Spleen (tissue), 11 donors: ENCODE data around the gene NEAT1. TPM values are rescaled to one million over a fixed set of nuclear protein-coding genes. Genes with fewer than 3 reads are reported as not detected.

Source experiments
- DNase-seq: peaks from one replicate; pipeline ENCODE4 v3.0.0-alpha.2; 2020
- H3K27ac ChIP-seq, 8 donors: fragments of 200-600 bp; sonication (generic) in 7 of 8; 1 replicate in 4 of 8; 2 replicates in 4 of 8; pipeline versions ENCODE4 v1.5.0 to v1.8.0; 2016 to 2021; ENCODE audit warnings: inconsistent platforms in 4 of 8, mild to moderate bottlenecking in 4 of 8, moderate library complexity in 1 of 8
- H3K27me3 ChIP-seq, 7 donors: fragments of 200-600 bp; sonication (generic) in 6 of 7; replicated peaks in 1 of 7; 1 replicate in 4 of 7; 2 replicates in 3 of 7; pipeline versions ENCODE4 v1.5.0 to v1.8.0; 2016 to 2021; ENCODE audit warnings: inconsistent platforms in 3 of 7, mild to moderate bottlenecking in 1 of 7
- H3K36me3 ChIP-seq, 6 donors: fragments of 200-600 bp; sonication (generic) in 5 of 6; 1 replicate in 4 of 6; 2 replicates in 2 of 6; pipeline versions ENCODE4 v1.5.0 to v1.8.0; 2016 to 2021; ENCODE audit warnings: inconsistent platforms in 2 of 6
- H3K4me1 ChIP-seq, 6 donors: fragments of 200-600 bp; sonication (generic) in 5 of 6; 1 replicate in 3 of 6; 2 replicates in 3 of 6; pipeline versions ENCODE4 v1.5.0 to v1.8.0; 2016 to 2021; ENCODE audit warnings: inconsistent platforms in 3 of 6
- H3K4me3 ChIP-seq, 8 donors: fragments of 200-600 bp; sonication (generic) in 7 of 8; 1 replicate in 4 of 8; 2 replicates in 4 of 8; pipeline versions ENCODE4 v1.5.0 to v1.8.0; 2016 to 2021; ENCODE audit warnings: inconsistent platforms in 4 of 8, mild to moderate bottlenecking in 4 of 8, moderate library complexity in 2 of 8
- H3K9me3 ChIP-seq, 8 donors: fragments of 200-600 bp; sonication (generic) in 7 of 8; 1 replicate in 4 of 8; 2 replicates in 4 of 8; pipeline versions ENCODE4 v1.5.0 to v1.8.0; 2016 to 2021; ENCODE audit warnings: inconsistent platforms in 4 of 8
- POLR2A ChIP-seq, 3 donors: fragments of 450-650 bp; IDR thresholded peaks; one replicate each; pipeline ENCODE4 v1.5.1; 2017; ENCODE audit warnings: antibody characterized with exemption in 3 of 3, mild to moderate bottlenecking in 1 of 3
- POLR2AphosphoS5 ChIP-seq, 3 donors: sonication (generic); formaldehyde crosslinking; IDR thresholded peaks; one replicate each; pipeline ENCODE4 v1.5.1; 2017; ENCODE audit warnings: antibody characterized with exemption in 3 of 3
- WGBS, 5 donors: extraction: QIAGEN DNeasy Blood & Tissue Kit in 3 of 5; methylation state at CpG; one replicate each; pipeline versions ENCODE4 v1.1.5 to v1.1.7; 2013 to 2018; 5-methylcytosine and 5-hydroxymethylcytosine counted together
- intact Hi-C: fragments of 100-400 bp; cut with DNase I; formaldehyde crosslinking; loops from one replicate; pipeline ENCODE4 v1.15.0; 2023; ENCODE audit warnings: low total_unique reads
- polyA plus RNA-seq, 3 donors: library from polyadenylated mRNA; stranded (reverse); fragments of 200-250 nt; gene quantifications; one replicate each; pipeline ENCODE4 v1.2.1, GENCODE V29; 2013
- total RNA-seq, 7 donors: library from RNA; depleted of rRNA in 3 of 7; stranded (reverse); fragments of >200 nt in 3 of 7; fragmentation: NEBNext Ultra II Directional in 4 of 7; extraction: Animal tissue kit (Norgen Biotek cat#: 25700) in 4 of 7; gene quantifications; one replicate each; pipeline versions ENCODE4 v1.1.0 to v1.2.1, GENCODE V29; 2016 to 2021
- TF ChIP-seq, protein P1 (sequence below), 11 experiments: fragments of 200-600 bp in 7 of 11; fragments of 450-650 bp in 4 of 11; sonication (generic) in 4 of 11; IDR thresholded peaks in 8 of 11; conservative IDR thresholded peaks in 3 of 11; 1 replicate in 7 of 11; 2 replicates in 4 of 11; pipeline versions ENCODE4 v1.4.0 to v1.8.0; 2016 to 2021; ENCODE audit warnings: antibody characterized with exemption in 11 of 11, inconsistent platforms in 4 of 11, mild to moderate bottlenecking in 1 of 11
- donor health status: healthy with polysubstance abuse.
- donor health status: DM: no; HTN: no; CAD: no; lungs with moderate emphysema.
- donor health status: DM: no; HTN: no; CAD: no.
- donor health status: Bipolar disorder and iron deficiency.
- donor health status: healthy.
- donor health status: DM: no; HTN: no; CAD: no.
- donor health status: DM: yes; HTN: yes; CAD: no.

NEAT1 gene
- total and polyA plus RNA-seq, 10 donors: 266 to 1,804 (median 874) TPM

- peaks cover 0 to 100% (median 64%) of the 10 kb centered on the region in 6 donors for H3K36me3 ChIP-seq
- 87 to 94% (median 89%) methylated on average over 5 of the region's 5 CpGs for WGBS, 5 donors
These were observed 29.7 kb upstream of the NEAT1 start for GRCh38 chr11:65392899-65393298.

DNA sequence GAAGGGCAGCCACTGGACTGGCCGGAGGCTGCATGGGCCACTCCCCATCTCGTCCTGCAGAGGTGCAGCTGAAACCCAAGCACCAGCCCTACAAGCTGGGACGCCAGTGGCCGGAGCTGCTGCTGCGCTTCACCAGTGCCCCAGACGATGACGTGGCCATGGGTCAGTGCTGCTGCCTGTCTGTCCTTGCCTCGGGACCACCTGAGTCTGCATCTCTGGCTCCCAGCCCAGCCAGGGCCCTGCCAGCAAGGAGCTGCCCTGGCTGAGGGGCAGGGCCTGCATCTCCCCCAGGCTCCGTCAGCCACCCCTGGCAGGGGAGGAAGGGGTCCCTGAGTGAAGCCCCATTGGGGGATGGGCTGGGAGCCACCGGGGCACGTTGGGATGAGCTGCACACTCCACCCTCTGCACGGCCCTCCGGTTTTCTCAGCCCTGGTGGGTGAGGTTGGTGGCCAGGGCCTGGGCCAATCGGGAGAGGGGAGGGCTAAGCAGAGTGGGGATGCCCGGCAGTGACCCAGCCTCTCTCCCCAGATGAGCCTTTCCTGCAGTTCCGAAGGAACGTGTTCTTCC lies 29.0 kb upstream of the NEAT1 start:
- no peak for DNase-seq
- peak in 1 of 3 donors; percentile 46 for TF ChIP-seq POLR2AphosphoS5 (IDR thresholded peaks at IDR 0.05)
- TF ChIP-seq, protein P1, sequence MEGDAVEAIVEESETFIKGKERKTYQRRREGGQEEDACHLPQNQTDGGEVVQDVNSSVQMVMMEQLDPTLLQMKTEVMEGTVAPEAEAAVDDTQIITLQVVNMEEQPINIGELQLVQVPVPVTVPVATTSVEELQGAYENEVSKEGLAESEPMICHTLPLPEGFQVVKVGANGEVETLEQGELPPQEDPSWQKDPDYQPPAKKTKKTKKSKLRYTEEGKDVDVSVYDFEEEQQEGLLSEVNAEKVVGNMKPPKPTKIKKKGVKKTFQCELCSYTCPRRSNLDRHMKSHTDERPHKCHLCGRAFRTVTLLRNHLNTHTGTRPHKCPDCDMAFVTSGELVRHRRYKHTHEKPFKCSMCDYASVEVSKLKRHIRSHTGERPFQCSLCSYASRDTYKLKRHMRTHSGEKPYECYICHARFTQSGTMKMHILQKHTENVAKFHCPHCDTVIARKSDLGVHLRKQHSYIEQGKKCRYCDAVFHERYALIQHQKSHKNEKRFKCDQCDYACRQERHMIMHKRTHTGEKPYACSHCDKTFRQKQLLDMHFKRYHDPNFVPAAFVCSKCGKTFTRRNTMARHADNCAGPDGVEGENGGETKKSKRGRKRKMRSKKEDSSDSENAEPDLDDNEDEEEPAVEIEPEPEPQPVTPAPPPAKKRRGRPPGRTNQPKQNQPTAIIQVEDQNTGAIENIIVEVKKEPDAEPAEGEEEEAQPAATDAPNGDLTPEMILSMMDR (IDR thresholded peaks at IDR 0.05 in 8 of 11, conservative IDR thresholded peaks at IDR 0.05 in 3 of 11): no peak
- intact Hi-C loops: no loop called here
- peaks cover 0 to 100% (median 70%) of the 10 kb centered on the region in 6 donors for H3K36me3 ChIP-seq
- H3K27ac ChIP-seq: peak overlapping the region in 1 of 8 donors; percentile 87
- no peak overlapping the region for H3K4me3 ChIP-seq
- 85 to 94% (median 92%) methylated on average over 5 to 17 of the region's 17 CpGs for WGBS, 5 donors
- peaks cover 38 to 52% (median 47%) of the 10 kb centered on the region in 6 donors for H3K4me1 ChIP-seq
- H3K9me3 ChIP-seq: no peaks in the 10 kb centered on the region
- no peaks in the 10 kb centered on the region for H3K27me3 ChIP-seq

More at GRCh38 chr11:65392899-65393298, 29.7 kb upstream of the NEAT1 start:
- Histone ChIP-seq H3K4me3 (no peak overlapping the region), H3K27ac (peak overlapping the region in 5 of 8 donors; percentile 79 to 98 (median 87)), H3K9me3 (no peaks in the 10 kb centered on the region), H3K4me1 (peaks cover 45 to 59% (median 53%) of the 10 kb centered on the region in 6 donors), H3K27me3 (no peaks in the 10 kb centered on the region)
- no peak for TF ChIP-seq POLR2AphosphoS5 (IDR thresholded peaks at IDR 0.05)
- TF ChIP-seq POLR2A (IDR thresholded peaks at IDR 0.05): no peak
- TF ChIP-seq, protein P1 (IDR thresholded peaks at IDR 0.05 in 8 of 11, conservative IDR thresholded peaks at IDR 0.05 in 3 of 11): no peak
- intact Hi-C loops: no loop called here
- DNase-seq: no peak

DNA sequence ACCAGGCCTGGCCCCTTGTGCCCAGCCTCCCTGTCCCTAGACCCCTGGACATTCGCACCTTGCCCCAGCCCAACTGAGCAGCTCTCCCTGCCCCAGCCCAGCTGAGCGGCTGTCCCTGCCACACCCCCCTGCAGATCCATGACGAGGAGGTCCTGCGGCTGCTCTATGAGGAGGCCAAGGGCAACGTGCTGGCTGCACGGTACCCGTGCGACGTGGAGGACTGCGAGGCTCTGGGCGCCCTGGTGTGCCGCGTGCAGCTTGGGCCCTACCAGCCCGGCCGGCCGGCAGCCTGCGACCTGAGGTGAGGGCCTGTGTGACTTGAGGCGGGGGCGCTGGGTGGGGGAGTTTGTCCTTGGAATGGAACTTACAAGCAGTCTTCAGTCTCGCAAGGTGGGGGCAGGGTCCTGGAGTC lies 28.5 kb upstream of the NEAT1 start:
- no peak for DNase-seq
- Histone ChIP-seq H3K27ac (no peak overlapping the region), H3K36me3 (peaks cover 0 to 100% (median 75%) of the 10 kb centered on the region in 6 donors), H3K9me3 (no peaks in the 10 kb centered on the region), H3K4me1 (peaks cover 33 to 47% (median 41%) of the 10 kb centered on the region in 6 donors), H3K27me3 (no peaks in the 10 kb centered on the region), H3K4me3 (no peak overlapping the region)
- intact Hi-C loops: no loop called here
- WGBS, 5 donors: 91 to 97% (median 96%) methylated on average over 7 to 20 of the region's 20 CpGs
- TF ChIP-seq, protein P1 (IDR thresholded peaks at IDR 0.05 in 8 of 11, conservative IDR thresholded peaks at IDR 0.05 in 3 of 11): no peak
- peak in 1 of 3 donors; percentile 43 for TF ChIP-seq POLR2AphosphoS5 (IDR thresholded peaks at IDR 0.05)
- TF ChIP-seq POLR2A (IDR thresholded peaks at IDR 0.05): no peak

DNA sequence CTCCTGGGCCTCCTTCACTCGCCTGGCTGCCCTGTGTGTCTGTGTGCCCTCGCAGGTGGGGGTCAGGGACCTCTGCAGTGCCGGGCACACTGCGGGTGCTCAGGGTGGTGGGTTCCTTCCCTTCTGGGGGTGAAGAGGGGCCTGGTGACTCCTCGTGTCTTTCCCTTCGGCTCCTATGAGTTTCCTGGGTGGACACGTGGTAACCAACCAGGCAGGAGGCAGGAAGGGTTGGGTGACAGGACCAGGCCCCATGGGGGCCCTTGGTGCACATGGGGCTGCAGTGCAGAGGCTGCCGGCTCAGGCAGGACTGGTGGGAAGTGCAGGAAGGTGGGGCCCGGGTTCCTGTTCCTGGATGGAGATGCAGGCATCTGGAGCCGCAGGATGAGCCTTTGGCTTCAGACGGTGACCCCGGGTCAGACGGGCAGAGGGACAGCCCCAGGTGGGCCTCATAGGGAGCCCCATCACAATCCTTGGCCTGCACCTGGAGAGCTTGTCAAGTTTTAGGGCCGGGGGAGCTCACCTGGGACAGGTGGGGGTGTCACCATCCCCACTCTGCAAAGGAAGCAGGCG lies 26.6 kb upstream of the NEAT1 start:
- Histone ChIP-seq H3K9me3 (no peaks in the 10 kb centered on the region), H3K36me3 (peaks cover 7 to 100% (median 89%) of the 10 kb centered on the region in 6 donors), H3K27ac (no peak overlapping the region), H3K4me3 (no peak overlapping the region), H3K4me1 (peaks cover 16 to 28% (median 22%) of the 10 kb centered on the region in 6 donors), H3K27me3 (no peaks in the 10 kb centered on the region)
- intact Hi-C loops: no loop called here
- 88 to 94% (median 90%) methylated on average over 14 to 15 of the region's 15 CpGs for WGBS, 5 donors
- no peak for DNase-seq
- no peak for TF ChIP-seq POLR2A (IDR thresholded peaks at IDR 0.05)
- peak in 1 of 3 donors; percentile 14 for TF ChIP-seq POLR2AphosphoS5 (IDR thresholded peaks at IDR 0.05)
